CD4-positive, alpha-beta T cell treated with Interleukin-4 for 1 hour (primary cell): Measurements from ENCODE around the gene TMEM169.

Experiments
- DNase-seq, 2 donors: peaks; one replicate each; pipeline ENCODE4 v3.0.0-alpha.2; 2020 to 2022

The TMEM169 gene

GRCh38 chr2:216108310-216108966 lies 26.7 kb downstream of the TMEM169 start:
- peak in 1 of 2 donors; percentile 9 for DNase-seq

DNA sequence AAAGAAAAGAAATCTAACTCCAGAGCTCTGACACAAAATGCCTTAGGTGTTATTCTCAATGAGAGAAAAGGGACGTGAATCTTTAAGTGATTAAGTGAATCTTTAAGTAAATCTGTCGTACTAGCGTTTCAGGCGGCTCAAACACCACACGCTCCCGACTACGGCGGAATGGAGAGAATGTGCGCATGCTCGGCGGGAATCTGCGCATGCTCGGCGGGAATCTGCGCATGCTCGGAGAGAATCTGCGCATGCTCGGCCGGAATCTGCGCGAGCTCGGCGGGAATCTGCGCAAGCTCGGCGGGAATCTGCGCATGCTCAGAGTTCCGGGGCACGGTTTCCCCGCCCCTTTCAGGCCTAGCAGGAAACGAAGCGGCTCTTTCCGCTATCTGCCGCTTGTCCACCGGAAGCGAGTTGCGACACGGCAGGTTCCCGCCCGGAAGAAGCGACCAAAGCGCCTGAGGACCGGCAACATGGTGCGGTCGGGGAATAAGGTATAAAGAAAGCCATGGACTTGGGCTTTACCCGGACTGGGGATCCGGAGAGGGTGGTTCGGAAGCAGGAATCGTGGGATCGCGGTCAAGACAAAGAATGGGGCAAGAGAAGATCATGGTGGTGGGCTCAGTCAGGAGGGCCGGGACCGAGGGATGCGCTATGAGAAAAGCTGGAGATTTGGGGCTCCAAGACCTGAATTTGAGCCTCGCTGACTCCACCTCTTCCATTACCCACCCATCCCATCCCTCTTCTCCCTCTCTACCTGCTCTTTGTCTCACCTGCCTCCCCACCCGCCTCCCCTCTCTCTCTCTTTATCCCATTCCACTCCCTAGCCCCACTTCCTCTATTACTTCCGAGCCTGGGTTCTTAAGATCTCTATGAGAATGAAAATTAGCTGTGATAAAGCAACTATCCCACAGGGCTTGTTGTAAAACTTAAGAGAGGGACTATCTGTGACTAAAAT lies 27.5 kb downstream of the TMEM169 start, which contains the start of gene XRCC5:
TSS of gene XRCC5 (plus strand) at position 382 of the 955 bp plus-strand sequence. CDS start at position 471, 89 bp downstream.
- peak; percentile 97 to 98 for DNase-seq

DNA sequence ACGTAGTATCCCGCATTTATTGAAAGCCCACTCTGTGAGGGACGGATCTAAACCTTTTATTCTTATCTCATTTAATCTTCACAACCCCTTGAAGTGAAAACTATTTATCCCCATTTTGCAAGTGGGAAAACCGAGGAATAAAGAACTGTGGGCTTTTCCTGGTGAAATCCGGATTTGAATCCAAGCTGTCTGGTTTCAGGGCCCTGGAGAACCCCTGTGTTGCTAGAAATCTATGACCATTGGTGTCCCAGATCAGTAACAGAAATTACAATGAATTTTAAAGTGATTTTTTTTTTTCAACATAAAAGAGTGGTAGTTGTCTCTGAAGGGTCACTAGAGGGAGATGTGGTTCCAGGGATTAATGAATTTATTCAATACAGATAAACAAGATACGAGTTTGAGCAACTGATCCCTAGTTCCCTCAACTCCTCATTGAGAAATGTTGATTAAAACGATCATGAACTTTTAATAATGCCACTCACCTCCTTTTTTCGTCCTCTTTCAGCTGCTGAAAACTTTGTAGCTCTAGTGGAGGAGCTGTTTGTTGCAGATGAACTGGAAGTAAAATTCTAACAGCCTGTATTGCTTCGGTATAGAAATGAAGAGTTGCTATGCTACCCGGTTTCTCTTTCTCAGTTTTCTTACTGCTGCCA lies 28.4 kb downstream of the TMEM169 start:
- DNase-seq: peak in 1 of 2 donors; percentile 48

GRCh38 chr2:216110620-216111019 lies 28.9 kb downstream of the TMEM169 start:
- DNase-seq: no peak

- DNase-seq: no peak
Measured at GRCh38 chr2:216111122-216111521, 29.4 kb downstream of the TMEM169 start.

GRCh38 chr2:216112926-216113325 lies 31.2 kb downstream of the TMEM169 start:
- DNase-seq: no peak

- DNase-seq: no peak
Measured at GRCh38 chr2:216113572-216113971, 31.9 kb downstream of the TMEM169 start.

- DNase-seq: no peak
Measured at GRCh38 chr2:216114382-216114713, 32.6 kb downstream of the TMEM169 start.

DNA sequence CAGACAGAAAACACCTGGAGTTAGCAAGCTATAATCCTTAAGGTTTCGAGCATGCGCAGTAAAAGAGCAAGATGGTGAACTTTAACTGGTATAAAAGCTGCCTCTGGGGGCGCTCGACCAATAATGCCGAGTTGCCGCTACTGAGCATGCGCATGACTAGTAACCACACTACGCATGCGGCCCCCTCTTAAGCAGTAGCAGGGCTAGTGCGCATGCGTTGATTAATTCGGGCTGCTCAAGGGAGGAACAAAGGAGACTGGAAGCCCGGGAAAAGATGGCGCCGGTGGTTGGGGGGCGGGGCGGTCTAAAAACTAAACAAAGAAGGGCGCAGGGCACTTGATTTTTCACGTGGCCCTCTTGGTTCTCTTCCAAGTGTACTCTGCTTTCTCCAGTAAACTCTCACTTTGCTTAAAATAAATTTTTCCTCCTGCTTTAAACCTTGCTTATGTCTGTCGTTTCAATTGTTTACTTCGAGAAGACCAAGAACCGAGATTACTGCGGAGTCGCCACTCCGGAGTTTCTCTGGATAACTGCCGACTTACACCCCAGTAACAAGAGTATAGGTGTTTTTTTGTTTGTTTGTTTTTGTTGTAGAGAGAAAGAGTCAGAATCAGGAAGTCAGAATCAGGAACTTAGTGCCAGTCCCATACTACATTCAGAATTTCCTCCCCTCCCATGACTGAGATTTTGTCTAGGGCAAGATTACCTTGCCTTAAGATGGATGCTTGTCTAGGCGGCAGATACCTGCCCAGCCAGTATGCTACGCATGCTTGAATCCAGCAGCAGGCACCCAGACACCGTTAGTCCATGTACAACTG lies 33.2 kb downstream of the TMEM169 start:
- DNase-seq: peak; percentile 98

- no peak for DNase-seq
Measured at GRCh38 chr2:216116418-216116817, 34.7 kb downstream of the TMEM169 start.

DNA sequence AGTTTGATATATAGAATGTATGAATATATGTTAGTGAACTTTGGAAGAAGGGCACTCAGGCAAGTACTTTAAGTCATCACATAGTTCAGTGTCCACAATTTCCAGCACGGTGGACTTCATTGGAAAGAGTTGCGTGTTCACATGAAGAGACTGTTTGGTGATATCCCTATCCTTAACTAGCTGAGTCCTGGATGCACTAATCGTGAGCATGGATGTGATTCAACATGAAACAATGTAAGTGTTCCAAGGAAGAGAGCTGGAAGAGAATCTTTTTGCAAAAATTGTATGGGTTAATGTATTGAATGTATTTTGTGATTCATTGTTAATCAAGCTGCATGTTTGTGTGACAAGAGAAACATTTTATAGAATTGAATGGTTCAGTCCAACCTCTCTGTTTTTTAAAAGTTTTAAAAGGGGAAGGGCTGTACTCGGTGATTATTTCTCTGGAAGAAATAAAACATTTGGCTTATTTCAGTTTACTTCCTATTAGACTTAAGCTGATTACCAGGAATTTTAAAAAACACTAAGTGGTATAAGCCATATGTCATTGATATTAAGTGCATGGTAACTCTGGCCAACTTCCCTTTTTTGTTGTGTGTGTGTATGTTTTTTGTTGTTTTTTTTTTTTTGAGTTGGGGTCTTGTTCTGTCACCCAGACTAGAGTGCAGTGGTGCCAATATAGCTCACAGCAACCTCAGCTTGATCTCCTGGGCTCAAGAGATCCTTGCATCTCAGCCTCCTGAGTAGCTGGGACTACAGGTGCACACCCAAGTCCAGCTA lies 36.0 kb downstream of the TMEM169 start:
- no peak for DNase-seq

GRCh38 chr2:216118474-216118873 lies 36.8 kb downstream of the TMEM169 start:
- no peak for DNase-seq

DNA sequence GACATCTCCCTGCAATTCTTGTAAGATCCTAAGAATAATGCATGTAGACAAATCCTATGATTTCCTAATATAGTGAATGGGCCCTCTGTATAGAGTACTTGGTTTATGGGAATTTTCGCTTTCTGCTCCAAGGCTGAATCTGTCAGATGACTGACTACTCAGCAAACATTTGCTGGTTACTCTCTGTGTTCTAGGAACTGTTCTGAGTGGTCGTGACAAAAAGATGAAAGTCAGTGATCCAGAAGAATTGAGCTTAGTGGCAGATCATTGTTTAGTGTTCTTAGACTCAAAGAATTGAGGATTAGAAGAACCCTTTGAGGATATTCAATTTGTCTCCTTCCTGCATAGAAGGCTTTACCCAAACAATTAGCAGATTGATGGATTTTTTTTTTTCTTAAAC lies 37.4 kb downstream of the TMEM169 start:
- no peak for DNase-seq

DNA sequence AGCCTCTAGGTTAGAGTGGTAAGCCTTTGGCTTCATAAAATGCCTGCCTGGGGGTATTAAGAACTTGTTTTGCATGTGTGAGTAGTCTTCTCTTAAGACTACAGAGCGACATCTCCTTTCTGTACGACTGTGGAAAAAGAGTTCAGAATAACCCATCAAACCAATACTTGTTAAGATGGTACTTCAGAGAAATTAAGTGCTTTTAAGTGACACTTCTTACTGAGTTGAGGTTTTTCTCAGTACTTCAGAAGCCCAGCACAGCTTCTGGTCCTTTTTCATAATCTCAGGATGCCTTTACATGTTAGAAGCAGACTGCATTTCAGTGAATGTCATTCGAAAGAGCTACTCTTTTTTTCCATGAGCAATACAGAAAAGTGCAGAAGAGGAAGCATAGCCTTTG lies 38.3 kb downstream of the TMEM169 start:
- peak in 1 of 2 donors; percentile 28 for DNase-seq

GRCh38 chr2:216121255-216121654 lies 39.5 kb downstream of the TMEM169 start:
- DNase-seq: no peak

- no peak for DNase-seq
Measured at GRCh38 chr2:216126943-216127342, 45.2 kb downstream of the TMEM169 start.

GRCh38 chr2:216130346-216130971 lies 48.7 kb downstream of the TMEM169 start:
- no peak for DNase-seq

DNA sequence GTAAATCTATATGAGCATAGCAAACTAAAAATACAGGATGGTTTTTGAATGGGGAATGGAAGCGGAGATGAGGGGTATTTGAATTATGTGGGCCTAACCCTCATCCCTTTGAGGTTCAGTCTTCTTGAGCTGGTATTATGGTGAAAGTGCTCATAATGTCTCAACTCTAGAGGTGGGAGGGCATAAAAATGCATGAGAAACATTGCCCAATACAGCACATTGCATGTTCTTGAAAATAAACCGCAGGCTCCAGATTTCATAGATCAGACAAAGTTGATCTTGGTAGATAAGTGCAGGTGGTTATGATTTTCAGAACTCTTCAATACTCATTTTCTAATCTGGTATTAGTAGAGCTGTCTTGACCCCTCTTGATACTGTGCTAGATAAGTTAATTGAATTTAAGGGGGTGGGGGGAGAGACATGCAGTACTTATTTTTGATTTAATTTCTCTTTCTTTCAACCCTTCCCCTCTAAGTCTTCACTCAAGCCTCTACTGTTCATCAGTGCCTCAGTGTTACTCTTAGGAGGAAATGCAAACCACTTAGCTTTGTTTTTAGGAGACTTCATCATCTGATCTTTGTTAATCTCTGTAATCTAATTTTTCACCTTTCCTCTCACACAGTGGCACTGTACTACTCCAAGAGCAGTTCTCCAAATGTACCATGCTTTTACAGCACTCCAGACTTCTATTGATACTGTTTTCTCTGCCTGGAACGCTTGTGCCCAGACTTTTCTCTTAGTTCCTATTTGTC lies 49.6 kb downstream of the TMEM169 start:
- DNase-seq: peak in 1 of 2 donors; percentile 29

DNA sequence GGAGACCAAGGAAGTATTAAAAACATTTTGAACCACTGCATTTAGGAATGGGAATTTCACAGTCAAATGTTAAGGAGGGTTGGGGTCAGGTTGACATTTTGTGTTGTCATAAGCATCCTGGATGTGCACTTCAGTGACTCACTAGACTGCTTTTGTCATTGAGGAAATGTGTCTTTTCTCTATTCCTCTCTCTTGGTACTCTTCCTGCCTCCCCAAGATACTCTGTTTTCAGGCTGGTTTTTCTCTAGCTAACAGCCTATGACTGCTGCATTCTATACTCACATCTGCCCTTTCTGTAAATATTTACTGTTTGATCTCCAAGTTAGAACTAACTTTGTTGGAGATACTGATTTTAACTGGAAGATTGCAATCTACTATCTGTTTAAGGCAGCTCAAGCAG lies 50.9 kb downstream of the TMEM169 start:
- no peak for DNase-seq

DNA sequence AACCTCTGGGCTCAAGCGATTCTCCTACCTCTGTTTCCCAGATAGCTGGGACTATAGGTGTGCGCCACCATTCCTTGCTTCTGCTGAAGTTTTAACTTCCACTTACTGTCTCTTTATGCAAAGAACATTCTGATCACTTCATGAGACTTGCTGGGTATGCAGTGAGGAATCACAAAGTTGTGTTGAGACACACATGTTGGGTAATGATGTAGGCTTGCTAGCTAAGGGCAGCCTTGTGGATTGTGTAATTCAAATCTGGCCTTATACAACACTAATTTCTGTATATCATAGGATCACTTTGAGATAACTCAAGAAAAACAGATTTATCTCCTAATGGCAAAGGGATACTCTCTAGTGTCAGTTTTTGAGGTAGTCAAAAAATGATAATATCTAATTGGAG lies 51.7 kb downstream of the TMEM169 start:
- no peak for DNase-seq
